C1 segment of cervical spinal cord (tissue), 14 donors: ENCODE data around the gene AP2A1.
"Not testable (repeated sequence)": the region's sequence is repeated elsewhere in the genome, so short reads cannot be mapped to it uniquely, and the experiment has no call there.

Experiments
- DNase-seq, 14 donors: peaks; one replicate each; lab custom pipeline; 2025; lab: John Stamatoyannopoulos, UW

AP2A1 gene

GRCh38 chr19:49812452-49812996 is 45.7 kb downstream of the AP2A1 start:
- DNase-seq: peak in 2 of 14 donors; percentile 13 to 38

- DNase-seq: peak; percentile 44 to 99 (median 92)
These were observed 46.4 kb downstream of the AP2A1 start, which contains the start of gene FUZ for GRCh38 chr19:49812997-49813861. TSS of gene FUZ (minus strand) at chr19:49813292. CDS start at chr19:49813106, 186 bp downstream.

GRCh38 chr19:49814010-49814409 is 47.2 kb downstream of the AP2A1 start:
- no peak for DNase-seq

GRCh38 chr19:49816590-49816989 is 49.8 kb downstream of the AP2A1 start:
- no peak for DNase-seq

GRCh38 chr19:49817964-49818648 is 51.3 kb downstream of the AP2A1 start, which contains the start of gene MED25:
TSS of gene MED25 (plus strand) at chr19:49818289. CDS start at chr19:49818342, 53 bp downstream.
- peak; percentile 9 to 96 (median 86) for DNase-seq

- peak in 1 of 14 donors; percentile 45 for DNase-seq
These were observed 52.0 kb downstream of the AP2A1 start for GRCh38 chr19:49818649-49819370.

GRCh38 chr19:49819452-49820115 is 52.8 kb downstream of the AP2A1 start:
- not testable (repeated sequence) for DNase-seq

- no peak for DNase-seq
These were observed 53.3 kb downstream of the AP2A1 start for GRCh38 chr19:49820125-49820524.

- no peak for DNase-seq
These were observed 56.7 kb downstream of the AP2A1 start for GRCh38 chr19:49823472-49823871.

GRCh38 chr19:49824662-49825061 is 57.9 kb downstream of the AP2A1 start:
- no peak for DNase-seq

GRCh38 chr19:49827034-49827433 is 60.2 kb downstream of the AP2A1 start:
- DNase-seq: no peak

- no peak for DNase-seq
These were observed 62.4 kb downstream of the AP2A1 start for GRCh38 chr19:49829200-49829599.

- no peak for DNase-seq
These were observed 62.9 kb downstream of the AP2A1 start for GRCh38 chr19:49829721-49830120.

GRCh38 chr19:49830766-49831165 is 64.0 kb downstream of the AP2A1 start:
- no peak for DNase-seq

GRCh38 chr19:49831592-49831991 is 64.8 kb downstream of the AP2A1 start:
- DNase-seq: no peak

GRCh38 chr19:49832556-49832955 is 65.8 kb downstream of the AP2A1 start:
- DNase-seq: no peak

- DNase-seq: no peak
These were observed 66.8 kb downstream of the AP2A1 start for GRCh38 chr19:49833599-49833998.

GRCh38 chr19:49835562-49835961 is 68.8 kb downstream of the AP2A1 start:
- DNase-seq: no peak

GRCh38 chr19:49836176-49837008 is 69.6 kb downstream of the AP2A1 start:
- DNase-seq: no peak

- no peak for DNase-seq
These were observed 70.2 kb downstream of the AP2A1 start for GRCh38 chr19:49837009-49837310.
